ENCODE data around the gene OPCML. TPM values are rescaled to one million over a fixed set of nuclear protein-coding genes. Genes with fewer than 3 reads are reported as not detected.

Gene OPCML
- polyA plus RNA-seq, 3 donors: not detected

DNA sequence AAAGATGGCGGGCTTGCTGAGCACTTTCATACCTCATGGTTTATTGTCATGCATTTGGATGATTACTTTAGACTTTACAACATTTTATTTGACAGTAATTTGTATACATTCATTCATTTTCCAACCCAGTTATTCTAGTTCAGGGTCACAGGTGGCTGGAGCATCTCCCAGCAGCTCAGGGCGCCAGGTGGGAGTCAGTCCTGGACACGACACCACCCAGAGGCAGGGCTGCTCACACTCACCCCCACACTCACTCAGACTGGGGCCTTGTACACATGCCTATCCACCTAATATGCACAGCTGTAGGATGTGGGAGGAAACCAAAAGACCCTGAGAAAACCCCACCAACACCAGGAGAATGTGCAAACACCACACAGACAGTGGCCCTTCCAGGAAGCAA is 123.9 kb downstream of the OPCML start:
- Histone ChIP-seq H3K9me3 (replicated peaks in 1 of 2; ENCODE audit: control insufficient read depth in 1 of 2, insufficient read depth in 1 of 2, low read length in 2 of 2) (no peaks in the 10 kb centered on the region), H4K20me1 (ENCODE audit: insufficient read depth, low read length) (no peaks in the 10 kb centered on the region), H3K27ac (ENCODE audit: low read depth in 1 of 2, low read length in 2 of 2) (no peak overlapping the region), H3K36me3 (replicated peaks in 1 of 2; ENCODE audit: control insufficient read depth in 1 of 2, insufficient read depth in 2 of 2, low read length in 2 of 2) (no peaks in the 10 kb centered on the region), H3K4me1 (ENCODE audit: control insufficient read depth in 1 of 2, insufficient read depth in 2 of 2, low read length in 2 of 2) (no peaks in the 10 kb centered on the region), H2AFZ (ENCODE audit: insufficient read depth, low read depth, low read length, poor library complexity, severe bottlenecking) (no peak overlapping the region), H3K4me2 (replicated peaks; ENCODE audit: extremely low read depth, low read length, poor library complexity, severe bottlenecking) (no peak overlapping the region), H3K4me3 (replicated peaks in 1 of 3; ENCODE audit: low read depth in 2 of 3, low read length in 3 of 3) (no peak overlapping the region), H3K27me3 (ENCODE audit: control insufficient read depth in 2 of 2, insufficient read depth in 2 of 2, low read length in 2 of 2) (no peaks in the 10 kb centered on the region), H3K9ac (ENCODE audit: insufficient read depth, low read length, poor library complexity, severe bottlenecking) (no peak overlapping the region), H3K79me2 (ENCODE audit: insufficient read depth, low read length) (no peaks in the 10 kb centered on the region)
- TF ChIP-seq CTCF (IDR thresholded peaks at IDR 0.05): no peak
- peaks cover 0 to 2% (median 1%) of the 10 kb centered on the region in 3 donors for H3K27me3 Mint-ChIP-seq (ENCODE audit: low read depth in 3 of 3)
- no CpG with 5 or more reads among the region's 3 CpGs for WGBS (ENCODE audit: insufficient coverage)
- peaks cover 0 to 3% (median 0%) of the 10 kb centered on the region in 7 donors for H3K9me3 Mint-ChIP-seq
- intact Hi-C loops (cut with micrococcal nuclease): no loop called here
- no peaks in the 10 kb centered on the region for H3K36me3 Mint-ChIP-seq
- H3K4me1 Mint-ChIP-seq: no peaks in the 10 kb centered on the region
- no peak overlapping the region for H3K4me3 Mint-ChIP-seq
- no peak for DNase-seq
- H3K27ac Mint-ChIP-seq: no peak overlapping the region

GRCh38 chr11:133406489-133406888 is 125.8 kb downstream of the OPCML start:
- Histone ChIP-seq H3K9ac (ENCODE audit: insufficient read depth, low read length, poor library complexity, severe bottlenecking) (no peak overlapping the region), H3K4me3 (replicated peaks in 1 of 3; ENCODE audit: low read depth in 2 of 3, low read length in 3 of 3) (no peak overlapping the region), H3K27ac (ENCODE audit: low read depth in 1 of 2, low read length in 2 of 2) (no peak overlapping the region), H3K9me3 (replicated peaks in 1 of 2; ENCODE audit: control insufficient read depth in 1 of 2, insufficient read depth in 1 of 2, low read length in 2 of 2) (no peaks in the 10 kb centered on the region), H3K36me3 (replicated peaks in 1 of 2; ENCODE audit: control insufficient read depth in 1 of 2, insufficient read depth in 2 of 2, low read length in 2 of 2) (no peaks in the 10 kb centered on the region), H3K4me2 (replicated peaks; ENCODE audit: extremely low read depth, low read length, poor library complexity, severe bottlenecking) (no peak overlapping the region), H2AFZ (ENCODE audit: insufficient read depth, low read depth, low read length, poor library complexity, severe bottlenecking) (no peak overlapping the region), H3K27me3 (ENCODE audit: control insufficient read depth in 2 of 2, insufficient read depth in 2 of 2, low read length in 2 of 2) (no peaks in the 10 kb centered on the region), H3K79me2 (ENCODE audit: insufficient read depth, low read length) (no peaks in the 10 kb centered on the region), H3K4me1 (ENCODE audit: control insufficient read depth in 1 of 2, insufficient read depth in 2 of 2, low read length in 2 of 2) (no peaks in the 10 kb centered on the region), H4K20me1 (ENCODE audit: insufficient read depth, low read length) (no peaks in the 10 kb centered on the region)
- no peaks in the 10 kb centered on the region for H3K4me1 Mint-ChIP-seq
- peaks cover 0 to 1% (median 0%) of the 10 kb centered on the region in 3 donors for H3K27me3 Mint-ChIP-seq (ENCODE audit: low read depth in 3 of 3)
- TF ChIP-seq CTCF (IDR thresholded peaks at IDR 0.05): no peak
- no peak for DNase-seq
- no peaks in the 10 kb centered on the region for H3K36me3 Mint-ChIP-seq
- no peak overlapping the region for H3K27ac Mint-ChIP-seq
- peaks cover 0 to 3% (median 0%) of the 10 kb centered on the region in 7 donors for H3K9me3 Mint-ChIP-seq
- H3K4me3 Mint-ChIP-seq: no peak overlapping the region
- WGBS (ENCODE audit: insufficient coverage): 80% methylated on average over 1 of the region's 4 CpGs
- intact Hi-C loops (cut with micrococcal nuclease): no loop called here
